ENCODE results near the gene TFDP1. TPM values are rescaled to one million over a fixed set of nuclear protein-coding genes. Genes with fewer than 3 reads are reported as not detected.

TFDP1 gene
- total and polyA plus RNA-seq, 2 experiments from 2014 or later = 74.8 to 122 TPM

DNA sequence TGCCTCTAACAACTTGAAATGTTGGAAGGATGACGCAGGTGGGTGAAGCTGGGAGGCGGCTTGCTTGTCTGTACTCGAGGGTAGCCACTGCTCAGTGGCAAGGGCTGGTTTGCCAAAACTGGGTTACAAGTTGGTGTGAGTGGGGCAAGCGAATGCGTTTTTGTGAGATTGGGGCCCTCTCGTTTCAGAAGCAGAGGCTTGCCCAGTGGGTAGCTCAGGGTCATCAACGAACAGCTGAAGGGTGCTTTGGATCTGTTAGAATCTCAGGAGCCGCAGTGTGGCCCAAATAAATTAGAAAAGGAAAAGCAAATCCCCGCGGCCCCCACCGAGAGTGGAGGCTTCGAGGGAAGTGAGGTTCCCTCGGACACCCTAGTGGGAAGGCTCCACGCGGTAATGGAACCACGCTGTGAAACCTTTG lies 66.2 kb downstream of the TFDP1 start:
- in situ Hi-C loops (cut with MboI) = no loop called here
- no peak overlapping the region for H3K4me3 ChIP-seq
- no peaks in the 10 kb centered on the region for H3K36me3 ChIP-seq (ENCODE audit: low read depth)
- H3K4me2 ChIP-seq (ENCODE audit: unreplicated experiment) = no peak overlapping the region
- DNase-seq = no peak
- no peak overlapping the region for H3K9ac ChIP-seq
- WGBS, 2 experiments (ENCODE audit: low coverage in 1 of 2, low lambda C conversion rate in 2 of 2, missing lambda C conversion rate in 2 of 2) = 94% methylated on average over 16 of the region's 16 CpGs
- H2AFZ ChIP-seq = no peak overlapping the region
- no peaks in the 10 kb centered on the region for H3K9me2 ChIP-seq (ENCODE audit: insufficient read depth)
- H3K27ac ChIP-seq = no peak overlapping the region
- H3K9me3 ChIP-seq (ENCODE audit: low read depth) = no peaks in the 10 kb centered on the region
- no peaks in the 10 kb centered on the region for H4K20me1 ChIP-seq (ENCODE audit: insufficient read depth)
- H3K79me2 ChIP-seq (ENCODE audit: insufficient read depth) = no peaks in the 10 kb centered on the region
- no peak for TF ChIP-seq EZH2phosphoT487 (IDR thresholded peaks at IDR 0.05; ENCODE audit: insufficient read depth, low read depth)
- H3K4me1 ChIP-seq (ENCODE audit: insufficient read depth) = no peaks in the 10 kb centered on the region
- no peaks in the 10 kb centered on the region for H3F3A ChIP-seq (ENCODE audit: insufficient read depth)
- no peaks in the 10 kb centered on the region for H3K27me3 ChIP-seq (replicated peaks; ENCODE audit: insufficient read depth)

GRCh38 chr13:113651511-113652403 lies 67.2 kb downstream of the TFDP1 start:
- no peak for TF ChIP-seq EZH2 (IDR thresholded peaks at IDR 0.05; ENCODE audit: insufficient read depth, poor library complexity, severe bottlenecking)
- no peaks in the 10 kb centered on the region for H3K9me3 ChIP-seq (ENCODE audit: low read depth)
- H3K4me2 ChIP-seq (ENCODE audit: unreplicated experiment) = no peak overlapping the region
- no peaks in the 10 kb centered on the region for H3K79me2 ChIP-seq (ENCODE audit: insufficient read depth)
- DNase-seq = no peak
- H3K27ac ChIP-seq = no peak overlapping the region
- in situ Hi-C loops (cut with MboI) = no loop called here
- H3K27me3 ChIP-seq (replicated peaks; ENCODE audit: insufficient read depth) = no peaks in the 10 kb centered on the region
- H3K9me2 ChIP-seq (ENCODE audit: insufficient read depth) = no peaks in the 10 kb centered on the region
- H3K4me1 ChIP-seq (ENCODE audit: insufficient read depth) = no peaks in the 10 kb centered on the region
- no peaks in the 10 kb centered on the region for H3F3A ChIP-seq (ENCODE audit: insufficient read depth)
- H4K20me1 ChIP-seq (ENCODE audit: insufficient read depth) = no peaks in the 10 kb centered on the region
- H3K4me3 ChIP-seq = no peak overlapping the region
- no peaks in the 10 kb centered on the region for H3K36me3 ChIP-seq (ENCODE audit: low read depth)
- H2AFZ ChIP-seq = no peak overlapping the region
- no peak overlapping the region for H3K9ac ChIP-seq
- WGBS, 2 experiments (ENCODE audit: low coverage in 1 of 2, low lambda C conversion rate in 2 of 2, missing lambda C conversion rate in 2 of 2) = 86 to 89% methylated on average over 27 to 37 of the region's 37 CpGs

DNA sequence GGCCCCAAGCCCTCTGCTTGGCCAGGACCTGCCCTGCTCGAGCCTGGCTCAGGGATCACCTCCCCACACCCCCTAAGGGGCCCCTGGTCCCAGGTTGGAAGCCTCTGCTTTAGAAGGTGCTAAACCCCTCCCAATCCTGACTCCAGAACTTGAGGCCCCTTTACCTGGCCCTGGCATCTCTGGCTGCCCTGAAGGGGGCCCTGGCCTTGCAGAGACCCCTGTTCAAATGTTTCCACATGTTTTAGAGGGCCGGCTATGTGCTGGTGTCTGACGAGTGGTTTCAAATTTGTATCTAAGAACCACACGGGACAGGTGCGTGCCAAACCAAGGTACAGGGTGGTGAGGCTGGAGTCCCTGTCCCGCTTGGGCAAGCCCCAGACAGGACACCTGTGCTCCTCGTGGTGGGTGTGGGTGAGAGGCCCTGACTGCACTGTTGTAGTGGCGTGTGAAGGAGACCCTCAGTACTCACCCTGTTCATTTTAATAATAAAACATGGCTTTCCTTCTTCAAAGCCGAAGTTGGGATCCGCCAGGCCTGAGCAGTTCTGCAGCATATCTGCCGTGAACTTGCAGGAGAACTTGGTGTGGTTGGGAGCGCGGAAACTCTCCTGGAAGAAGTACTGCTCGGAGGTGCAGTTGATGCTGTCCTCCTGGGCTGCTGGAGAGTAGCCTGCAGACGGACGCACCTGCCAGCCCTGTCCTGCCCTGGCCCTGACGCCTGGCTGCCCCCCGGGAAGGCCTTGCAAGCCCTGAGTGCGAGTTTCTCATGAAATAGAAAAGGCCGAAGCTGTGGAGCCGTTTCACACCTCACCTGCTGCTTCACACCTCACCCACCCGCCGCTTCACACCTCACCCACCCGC lies 68.1 kb downstream of the TFDP1 start:
- Histone ChIP-seq H3K9ac (no peak overlapping the region), H3K4me2 (ENCODE audit: unreplicated experiment) (no peak overlapping the region), H3K4me3 (no peak overlapping the region), H2AFZ (no peak overlapping the region), H3F3A (ENCODE audit: insufficient read depth) (no peaks in the 10 kb centered on the region), H3K9me3 (ENCODE audit: low read depth) (no peaks in the 10 kb centered on the region), H3K27ac (no peak overlapping the region), H3K79me2 (ENCODE audit: insufficient read depth) (no peaks in the 10 kb centered on the region), H4K20me1 (ENCODE audit: insufficient read depth) (no peaks in the 10 kb centered on the region), H3K4me1 (ENCODE audit: insufficient read depth) (no peaks in the 10 kb centered on the region), H3K9me2 (ENCODE audit: insufficient read depth) (no peaks in the 10 kb centered on the region), H3K27me3 (replicated peaks; ENCODE audit: insufficient read depth) (no peaks in the 10 kb centered on the region), H3K36me3 (ENCODE audit: low read depth) (no peaks in the 10 kb centered on the region)
- TF ChIP-seq EZH2phosphoT487 (IDR thresholded peaks at IDR 0.05; ENCODE audit: insufficient read depth, low read depth) (no peak), EZH2 (IDR thresholded peaks at IDR 0.05; ENCODE audit: insufficient read depth, poor library complexity, severe bottlenecking) (no peak)
- WGBS, 2 experiments (ENCODE audit: low coverage in 1 of 2, low lambda C conversion rate in 2 of 2, missing lambda C conversion rate in 2 of 2) = 85 to 86% methylated on average over 20 to 24 of the region's 24 CpGs
- DNase-seq = no peak
- in situ Hi-C loops (cut with MboI) = no loop called here

GRCh38 chr13:113653264-113654174 lies 69.0 kb downstream of the TFDP1 start:
- no peak for TF ChIP-seq EZH2phosphoT487 (IDR thresholded peaks at IDR 0.05; ENCODE audit: insufficient read depth, low read depth)
- DNase-seq = no peak
- Histone ChIP-seq H3K79me2 (ENCODE audit: insufficient read depth) (no peaks in the 10 kb centered on the region), H3K4me3 (no peak overlapping the region), H2AFZ (no peak overlapping the region), H3K27ac (no peak overlapping the region), H3K4me2 (ENCODE audit: unreplicated experiment) (no peak overlapping the region), H4K20me1 (ENCODE audit: insufficient read depth) (no peaks in the 10 kb centered on the region), H3K27me3 (replicated peaks; ENCODE audit: insufficient read depth) (no peaks in the 10 kb centered on the region), H3K9me2 (ENCODE audit: insufficient read depth) (no peaks in the 10 kb centered on the region), H3K9me3 (ENCODE audit: low read depth) (no peaks in the 10 kb centered on the region), H3F3A (ENCODE audit: insufficient read depth) (no peaks in the 10 kb centered on the region), H3K4me1 (ENCODE audit: insufficient read depth) (no peaks in the 10 kb centered on the region), H3K36me3 (ENCODE audit: low read depth) (no peaks in the 10 kb centered on the region), H3K9ac (no peak overlapping the region)
- 57 to 61% methylated on average over 21 to 24 of the region's 24 CpGs for WGBS, 2 experiments (ENCODE audit: low coverage in 1 of 2, low lambda C conversion rate in 2 of 2, missing lambda C conversion rate in 2 of 2)
- in situ Hi-C loops (cut with MboI) = no loop called here
